CD4-positive, alpha-beta T cell (primary cell): Measurements from ENCODE around the gene NRXN3. TPM values are rescaled to one million over a fixed set of nuclear protein-coding genes. Genes with fewer than 3 reads are reported as not detected.

ENCODE experiments used
- ATAC-seq: fragments of 200-7000 bp; cut with Tn5 transposase; one replicate; pipeline ENCODE4 v1.10.0; 2022; ENCODE audit warnings: mild to moderate bottlenecking; ENCODE audit not compliant: poor library complexity
- CTCF ChIA-PET: fragments of 350-600 bp; sonication (Branson Sonifier 250); formaldehyde crosslinking; loops from one replicate; lab custom pipeline; 2021; ENCODE audit warnings: antibody characterized with exemption, inconsistent platforms; lab: Charles Lee
- POLR2A ChIA-PET: fragments of 350-600 bp; sonication (Branson Sonifier 250); formaldehyde crosslinking; loops from one replicate; lab custom pipeline; 2021; ENCODE audit warnings: antibody characterized with exemption, inconsistent platforms; lab: Charles Lee
- DNase-seq, 14 experiments: peaks; one replicate each; pipeline ENCODE4 v3.0.0-alpha.2; 2013 to 2020; ENCODE audit warnings: mixed read lengths in 2 of 14
- H3K27ac ChIP-seq, 2 donors: one replicate each; pipeline versions ENCODE4 v1.5.1 to v1.7.0; 2013; ENCODE audit warnings: low read length in 2 of 2, low read depth in 1 of 2, mild to moderate bottlenecking in 1 of 2
- H3K27me3 ChIP-seq, 2 experiments: 1 replicate in 1 of 2; 2 replicates in 1 of 2; pipeline versions ENCODE4 v1.6.1 to v1.7.0; 2013; ENCODE audit warnings: low read length in 2 of 2, control low read depth in 1 of 2, mild to moderate bottlenecking in 1 of 2, moderate library complexity in 1 of 2; ENCODE audit not compliant: insufficient read depth in 2 of 2, control insufficient read depth in 1 of 2
- H3K36me3 ChIP-seq: one replicate; pipeline ENCODE4 v1.6.1; 2013; ENCODE audit warnings: low read length, control low read depth; ENCODE audit not compliant: insufficient read depth
- H3K4me1 ChIP-seq: one replicate; pipeline ENCODE4 v1.6.1; 2013; ENCODE audit warnings: low read length, control low read depth; ENCODE audit not compliant: insufficient read depth
- H3K4me3 ChIP-seq: one replicate; pipeline ENCODE4 v1.5.1; 2013; ENCODE audit warnings: mild to moderate bottlenecking, low read length, moderate library complexity
- H3K9me3 ChIP-seq, 2 experiments: 1 replicate in 1 of 2; 2 replicates in 1 of 2; pipeline versions ENCODE4 v1.6.1 to v1.7.0; 2013; ENCODE audit warnings: low read length in 2 of 2, mild to moderate bottlenecking in 2 of 2, control low read depth in 1 of 2, moderate library complexity in 1 of 2; ENCODE audit not compliant: control insufficient read depth in 1 of 2, insufficient read depth in 1 of 2
- H3K27ac Mint-ChIP-seq: one replicate; pipeline ENCODE4 v1.8.0; 2020; ENCODE audit warnings: mixed read lengths
- H3K27me3 Mint-ChIP-seq: one replicate; pipeline ENCODE4 v1.8.0; 2021; ENCODE audit warnings: mixed read lengths
- H3K36me3 Mint-ChIP-seq: one replicate; pipeline ENCODE4 v1.8.0; 2021; ENCODE audit warnings: low read depth, mixed read lengths
- H3K4me1 Mint-ChIP-seq: one replicate; pipeline ENCODE4 v1.8.0; 2021; ENCODE audit warnings: low read depth, mixed read lengths
- H3K4me3 Mint-ChIP-seq: one replicate; pipeline ENCODE4 v1.8.0; 2020; ENCODE audit warnings: mild to moderate bottlenecking, mixed read lengths
- H3K9me3 Mint-ChIP-seq: one replicate; pipeline ENCODE4 v1.8.0; 2020; ENCODE audit warnings: mixed read lengths
- CTCF ChIP-seq: fragments of 200-600 bp; IDR thresholded peaks from one replicate; pipeline ENCODE4 v1.8.0; 2022; ENCODE audit warnings: antibody characterized with exemption, mild to moderate bottlenecking
- intact Hi-C, 2 experiments: fragments of 100-400 bp; cut with DNase I in 1 of 2; cut with micrococcal nuclease in 1 of 2; formaldehyde crosslinking; loops; one replicate each; pipeline versions ENCODE4 v1.15.1 to v1.9.0; 2023 to 2025; cut with DNase I, micrococcal nuclease
- total RNA-seq, 174 experiments: library from RNA in 2 of 174; stranded (reverse) in 2 of 174; gene quantifications; one replicate each; pipeline ENCODE4 v1.2.3 and lab custom pipeline; 2021 to 2026

Gene NRXN3
- total RNA-seq, 2 experiments from 2014 or later = not detected

GRCh38 chr14:78340250-78340649 is 170.1 kb downstream of the NRXN3 start:
- no peak overlapping the region for H3K27ac ChIP-seq
- no peak for TF ChIP-seq CTCF
- DNase-seq (no peak), ATAC-seq (no peak)
- Mint-ChIP-seq H3K9me3 (no peaks in the 10 kb centered on the region), H3K27me3 (peaks cover 15% of the 10 kb centered on the region), H3K4me3 (no peak overlapping the region), H3K4me1 (no peaks in the 10 kb centered on the region), H3K27ac (no peak overlapping the region), H3K36me3 (no peaks in the 10 kb centered on the region)
- intact Hi-C loops = no loop called here
- no peak overlapping the region for H3K4me3 ChIP-seq
- CTCF ChIA-PET = no interaction called here
- POLR2A ChIA-PET = no interaction called here
- no peaks in the 10 kb centered on the region for H3K9me3 ChIP-seq
- H3K27me3 ChIP-seq = no peaks in the 10 kb centered on the region
- H3K4me1 ChIP-seq = no peaks in the 10 kb centered on the region
- no peaks in the 10 kb centered on the region for H3K36me3 ChIP-seq

DNA sequence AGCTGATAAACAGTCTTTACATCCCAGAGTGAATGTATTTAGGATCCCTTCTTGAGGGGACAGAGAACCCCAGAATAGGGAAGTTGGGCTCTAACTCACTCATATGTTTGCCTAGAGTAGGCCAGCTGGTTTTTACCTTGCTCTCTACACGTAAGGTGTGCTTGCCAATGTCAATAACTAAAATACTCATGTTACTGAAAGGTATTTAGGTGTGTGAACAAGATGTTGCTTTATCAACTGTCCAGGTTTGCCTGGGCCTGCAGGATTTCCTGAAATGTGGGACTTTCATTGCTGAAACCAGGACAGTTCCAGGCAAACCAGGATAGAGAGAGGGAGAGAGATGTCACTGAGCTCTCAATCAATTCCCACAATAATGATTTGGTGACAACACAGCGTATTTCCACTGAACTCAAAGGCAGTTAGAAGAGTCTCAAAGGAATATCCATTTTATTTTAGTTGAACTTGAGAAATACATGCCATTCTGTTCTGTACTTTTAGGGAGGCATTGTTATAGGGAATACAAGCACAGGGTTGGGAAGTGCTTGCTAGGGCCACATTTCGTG is 171.7 kb downstream of the NRXN3 start:
- POLR2A ChIA-PET = no interaction called here
- Histone ChIP-seq H3K4me1 (no peaks in the 10 kb centered on the region), H3K27me3 (peaks cover 0 to 2% of the 10 kb centered on the region in 2 experiments), H3K36me3 (no peaks in the 10 kb centered on the region), H3K9me3 (no peaks in the 10 kb centered on the region), H3K4me3 (no peak overlapping the region), H3K27ac (no peak overlapping the region)
- Mint-ChIP-seq H3K4me1 (no peaks in the 10 kb centered on the region), H3K27me3 (peaks cover 15% of the 10 kb centered on the region), H3K9me3 (no peaks in the 10 kb centered on the region), H3K27ac (no peak overlapping the region), H3K4me3 (no peak overlapping the region), H3K36me3 (no peaks in the 10 kb centered on the region)
- no peak for TF ChIP-seq CTCF
- intact Hi-C loops = no loop called here
- CTCF ChIA-PET = no interaction called here
- no peak for DNase-seq
- no peak for ATAC-seq

DNA sequence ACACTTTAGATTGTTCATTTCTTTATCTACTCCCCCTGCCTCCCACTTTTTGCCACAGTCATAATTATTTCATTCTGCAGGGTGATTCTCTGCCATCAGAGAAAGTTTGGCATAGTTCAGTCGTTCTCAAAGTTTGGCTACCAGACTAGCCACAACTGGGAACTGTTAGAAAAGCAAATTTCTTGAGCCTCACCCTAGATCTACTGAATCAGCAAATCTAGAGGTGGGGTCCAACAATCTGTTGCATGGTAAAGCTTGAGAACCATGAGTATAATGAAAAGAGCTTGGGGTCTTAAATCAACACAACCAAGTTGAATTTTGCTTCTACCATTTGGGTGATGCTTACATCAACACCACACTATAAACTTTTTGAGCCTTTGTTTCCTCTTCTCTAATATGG is 172.7 kb downstream of the NRXN3 start:
- no peak for DNase-seq
- H3K4me1 ChIP-seq = no peaks in the 10 kb centered on the region
- CTCF ChIA-PET = no interaction called here
- H3K9me3 Mint-ChIP-seq = no peaks in the 10 kb centered on the region
- H3K4me1 Mint-ChIP-seq = no peaks in the 10 kb centered on the region
- H3K4me3 ChIP-seq = no peak overlapping the region
- no peaks in the 10 kb centered on the region for H3K36me3 ChIP-seq
- no peaks in the 10 kb centered on the region for H3K36me3 Mint-ChIP-seq
- H3K27ac ChIP-seq = no peak overlapping the region
- no peak overlapping the region for H3K27ac Mint-ChIP-seq
- peaks cover 0 to 2% of the 10 kb centered on the region in 2 experiments for H3K27me3 ChIP-seq
- no peak for TF ChIP-seq CTCF
- H3K27me3 Mint-ChIP-seq = peaks cover 11% of the 10 kb centered on the region
- H3K4me3 Mint-ChIP-seq = no peak overlapping the region
- no peak for ATAC-seq
- intact Hi-C loops = no loop called here
- H3K9me3 ChIP-seq = no peaks in the 10 kb centered on the region
- POLR2A ChIA-PET = no interaction called here
